ENCODE measurements around the gene SH2D2A.
A peak's percentile ranks its signal among the peaks of the same experiment; 100 is the strongest.

SH2D2A gene

DNA sequence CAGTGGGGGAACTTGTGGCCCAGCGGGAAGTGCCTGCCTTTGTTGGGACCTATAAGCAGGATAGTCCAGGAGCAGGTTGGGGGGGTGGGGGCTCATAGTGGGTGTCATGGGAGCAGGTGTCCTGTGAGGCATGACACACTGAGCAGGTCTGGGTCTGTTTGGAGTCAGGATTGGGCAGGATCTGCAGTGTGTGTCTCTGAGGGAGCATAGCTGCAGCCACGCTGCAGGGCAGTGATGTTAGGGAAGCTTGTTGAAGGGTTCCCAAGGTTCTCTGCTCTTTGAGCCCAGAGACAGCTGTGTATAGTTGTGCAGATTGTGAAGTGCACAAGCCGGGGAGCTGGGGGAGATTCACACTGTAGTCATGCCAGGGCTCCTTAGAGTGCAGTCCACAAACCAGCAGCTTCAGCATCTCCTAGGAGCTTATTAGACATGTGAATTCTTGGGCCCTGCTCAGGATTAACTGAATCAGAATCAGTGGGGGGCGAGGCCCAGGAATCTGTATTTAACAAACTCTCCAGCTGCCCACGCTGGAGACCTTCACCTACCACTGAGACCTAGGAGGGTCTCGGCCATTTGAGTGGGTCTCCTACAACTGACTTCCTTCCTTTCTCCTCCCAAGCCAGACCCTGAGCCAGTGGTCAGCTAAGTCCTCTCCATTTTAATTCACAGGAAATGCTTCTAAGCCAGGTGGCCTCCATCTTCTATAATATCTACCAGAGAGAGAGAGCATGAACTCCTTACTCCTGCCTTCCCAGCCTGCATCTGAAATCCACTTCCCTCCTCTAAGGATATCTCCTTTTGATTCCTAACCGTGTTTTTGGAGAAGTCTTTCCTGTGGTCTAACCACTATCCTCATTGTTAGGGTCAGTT lies 31.2 kb upstream of the SH2D2A start:
- no peak for DNase-seq

DNA sequence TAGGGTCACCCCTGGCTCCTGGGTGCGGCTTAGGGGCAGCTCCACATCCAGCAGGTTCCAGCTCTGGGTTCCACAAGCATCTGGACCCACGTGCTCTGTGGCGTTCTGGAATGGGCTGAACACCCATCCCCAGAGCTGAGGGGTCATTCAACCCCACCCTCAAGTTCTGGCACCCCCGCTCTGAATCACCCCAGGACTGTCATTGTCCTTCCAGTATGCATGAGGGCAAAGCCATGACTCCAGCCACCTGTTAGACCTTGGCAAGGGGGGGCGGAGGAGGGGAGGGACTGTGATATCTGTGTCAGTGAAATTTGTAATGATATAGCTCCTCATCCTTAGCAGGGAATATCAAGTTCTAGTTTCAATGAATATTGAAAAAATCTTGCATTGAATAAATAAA lies 30.0 kb upstream of the SH2D2A start:
- no peak for DNase-seq

DNA sequence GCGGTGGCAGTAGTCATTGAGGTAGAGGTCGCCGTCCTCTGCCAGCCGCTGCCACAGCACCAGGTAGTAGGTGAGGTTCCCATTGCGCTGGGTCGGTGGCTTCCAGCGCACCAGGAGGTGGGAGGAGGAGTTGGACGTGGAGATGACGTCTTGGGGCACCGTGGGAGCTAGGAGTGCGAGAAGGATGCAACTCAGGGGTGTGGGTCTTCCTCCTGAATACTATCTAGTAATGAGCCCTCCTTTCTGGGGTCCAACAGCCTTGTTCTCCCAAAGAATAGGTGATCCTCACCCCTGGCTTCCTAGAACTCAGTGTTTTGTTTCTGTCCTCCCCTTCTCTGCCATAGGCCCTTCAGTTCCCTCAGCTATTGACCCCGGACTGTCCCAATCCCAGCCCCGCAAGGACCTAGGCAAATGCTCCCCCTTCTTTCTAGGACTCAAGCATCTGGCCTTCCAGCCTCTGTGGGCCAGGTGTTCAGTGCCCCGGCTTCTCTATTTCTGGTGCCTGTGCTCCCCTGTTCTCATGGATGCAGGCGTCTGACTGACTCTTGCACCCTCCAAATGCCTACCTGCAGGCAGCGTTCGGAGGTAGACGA lies 29.4 kb upstream of the SH2D2A start:
- DNase-seq, result no peak

DNA sequence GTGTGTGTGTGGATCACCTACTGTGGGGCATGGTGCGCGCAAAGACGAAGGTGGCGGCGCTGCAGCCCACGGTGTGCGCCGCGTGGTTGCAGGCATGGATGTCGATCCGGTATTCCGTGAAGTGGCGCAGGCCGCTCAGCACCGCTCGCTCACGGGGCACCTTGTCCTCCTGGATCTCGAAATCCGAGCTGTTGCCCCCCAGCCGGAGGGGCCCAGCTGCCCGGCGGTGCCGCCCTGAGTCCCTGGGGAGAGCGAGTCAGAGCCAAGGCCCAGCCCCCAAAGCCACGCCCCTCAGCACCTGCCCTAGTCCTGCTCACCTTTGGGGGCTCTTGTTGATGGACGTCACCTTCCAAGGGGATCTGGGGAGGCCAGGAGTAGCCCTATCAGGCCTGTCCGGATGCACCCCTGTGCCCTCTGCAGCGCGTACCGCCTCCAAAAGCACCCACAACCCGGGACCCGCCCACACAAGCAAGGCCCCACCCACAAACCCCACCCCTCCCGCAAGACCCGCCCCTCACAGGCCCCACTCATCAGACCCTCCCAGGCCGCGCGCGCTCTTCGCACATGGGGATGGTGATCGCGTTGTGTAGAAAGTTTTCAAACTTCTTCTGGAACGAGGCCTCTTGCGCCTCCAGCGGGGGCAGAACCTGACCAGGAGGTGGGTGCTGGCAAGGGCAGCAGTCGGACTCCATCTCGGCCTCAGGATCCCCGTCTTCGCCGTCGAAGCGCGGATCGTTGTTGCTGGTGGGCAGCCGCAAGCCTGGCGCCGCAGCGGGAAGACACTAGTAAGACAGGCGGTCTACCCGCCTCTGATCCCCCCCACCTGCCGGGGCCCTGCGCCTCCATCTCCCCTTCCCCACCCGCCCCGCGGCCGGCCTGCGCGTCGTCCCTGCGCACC lies 28.7 kb upstream of the SH2D2A start:
- DNase-seq, result peak; percentile 76

DNA sequence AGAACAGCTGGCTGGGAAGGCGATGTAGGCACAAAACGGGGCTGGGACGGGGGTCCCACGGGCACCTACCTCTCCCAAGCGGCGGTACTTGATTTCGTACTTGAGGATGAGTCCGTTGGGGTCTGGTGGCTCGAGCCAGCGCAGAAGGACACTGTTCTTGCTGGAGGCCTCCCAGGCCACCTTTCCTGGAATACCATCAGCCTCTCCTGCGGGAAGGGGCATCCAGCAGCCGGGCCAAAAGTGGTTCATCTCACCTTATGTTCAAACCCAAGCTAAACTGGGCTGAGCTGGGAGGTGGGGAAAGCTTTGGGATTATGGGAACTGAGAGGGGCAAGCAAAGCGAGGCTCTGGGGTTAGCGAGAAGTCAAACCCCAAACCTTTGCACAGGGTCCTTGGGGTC lies 28.0 kb upstream of the SH2D2A start:
- DNase-seq, result no peak

DNA sequence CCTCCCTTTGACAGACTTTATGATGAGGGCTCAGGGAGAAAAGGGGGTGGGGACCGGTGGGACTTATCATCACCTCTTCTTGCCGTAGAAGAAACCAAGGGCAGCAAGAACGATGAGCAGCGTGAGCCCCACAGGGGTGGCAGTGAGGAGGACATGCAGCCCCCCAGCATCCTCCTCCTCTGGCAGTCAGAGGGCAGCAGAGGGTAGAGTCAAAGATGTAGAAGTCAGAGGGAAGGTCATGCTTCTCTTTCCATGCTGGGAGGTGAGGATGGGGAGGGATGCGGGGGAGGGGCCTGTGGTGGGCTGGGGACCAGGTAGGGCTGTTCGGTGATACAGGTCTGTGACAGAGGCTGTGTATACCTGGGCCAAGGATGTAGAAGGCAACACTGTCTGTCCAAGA lies 27.5 kb upstream of the SH2D2A start:
- no peak for DNase-seq

DNA sequence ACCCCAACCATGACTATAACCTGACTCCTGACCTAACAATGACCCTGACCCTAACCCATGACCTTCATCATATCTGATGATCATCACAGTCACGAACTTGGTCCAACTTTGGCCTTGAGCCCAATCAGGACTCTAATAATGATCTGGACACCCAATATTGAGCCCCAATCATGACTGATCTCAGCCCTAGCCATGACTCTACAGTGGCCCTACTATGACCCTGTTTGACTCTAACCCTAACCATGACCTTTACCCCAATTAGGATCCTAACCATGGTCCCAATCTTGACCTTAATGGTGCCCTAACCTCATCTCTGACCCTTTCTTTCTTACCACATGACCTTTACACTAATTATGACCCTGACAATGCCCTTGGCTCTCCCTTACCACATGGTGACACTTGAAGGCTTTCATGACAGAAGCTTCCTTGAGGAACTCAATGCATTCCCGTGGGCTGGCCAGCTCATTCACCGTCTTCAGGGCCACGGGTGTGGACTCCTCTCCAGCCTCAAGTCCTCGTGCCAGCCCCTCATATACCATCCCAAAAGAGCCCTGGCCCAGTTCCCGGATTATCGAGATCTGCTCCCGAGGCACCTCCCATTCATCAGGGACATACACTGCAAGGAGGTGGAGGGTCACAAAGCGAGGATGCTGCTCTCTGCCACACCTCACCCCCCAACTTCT lies 26.1 kb upstream of the SH2D2A start:
- DNase-seq, result no peak

DNA sequence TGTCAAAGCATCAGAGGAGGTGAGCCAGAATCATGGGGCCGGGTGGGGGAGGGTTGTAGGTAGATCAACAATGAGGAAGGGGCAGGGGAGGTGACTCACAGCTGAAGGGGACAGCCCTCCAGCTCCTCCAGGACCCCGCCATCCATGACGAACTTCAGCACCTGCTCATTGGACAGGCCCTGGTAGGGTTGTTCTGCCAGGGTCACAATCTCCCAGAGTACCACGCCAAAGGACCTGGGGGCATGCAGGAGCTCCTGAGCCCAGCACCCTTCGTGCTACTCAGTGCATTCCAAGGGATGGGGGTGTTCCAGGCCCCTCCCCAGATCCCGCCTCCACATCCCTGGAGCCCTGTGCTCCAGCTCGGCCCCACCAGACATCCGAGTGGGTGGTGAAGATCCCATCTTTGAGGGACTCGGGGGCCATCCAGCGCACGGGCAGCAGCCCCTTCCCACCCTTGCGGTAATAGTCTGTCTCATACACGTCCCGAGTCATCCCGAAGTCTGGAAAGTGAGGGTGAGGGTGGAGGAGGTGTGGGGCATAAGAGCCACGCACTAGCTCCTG lies 24.7 kb upstream of the SH2D2A start:
- no peak for DNase-seq

DNA sequence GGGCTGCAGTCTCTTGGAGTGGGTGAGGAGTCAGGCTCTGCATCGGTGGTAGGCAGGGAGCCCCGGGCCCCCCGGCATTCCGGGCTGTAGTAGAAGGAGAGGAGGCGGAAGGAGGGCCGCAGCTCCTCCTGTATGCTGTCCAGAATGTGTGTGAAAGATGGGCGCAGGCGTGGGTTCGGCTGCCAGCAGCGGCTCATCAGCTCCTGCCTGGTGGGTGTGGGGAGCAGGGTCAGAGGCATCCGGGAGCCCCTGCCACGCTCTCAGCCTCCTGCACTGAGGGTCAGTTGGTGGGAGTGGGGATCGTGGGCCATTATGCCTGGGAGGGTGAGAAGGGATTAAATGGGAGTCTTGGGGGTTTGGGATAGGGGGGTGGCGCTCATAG lies 24.2 kb upstream of the SH2D2A start:
- DNase-seq, result no peak

DNA sequence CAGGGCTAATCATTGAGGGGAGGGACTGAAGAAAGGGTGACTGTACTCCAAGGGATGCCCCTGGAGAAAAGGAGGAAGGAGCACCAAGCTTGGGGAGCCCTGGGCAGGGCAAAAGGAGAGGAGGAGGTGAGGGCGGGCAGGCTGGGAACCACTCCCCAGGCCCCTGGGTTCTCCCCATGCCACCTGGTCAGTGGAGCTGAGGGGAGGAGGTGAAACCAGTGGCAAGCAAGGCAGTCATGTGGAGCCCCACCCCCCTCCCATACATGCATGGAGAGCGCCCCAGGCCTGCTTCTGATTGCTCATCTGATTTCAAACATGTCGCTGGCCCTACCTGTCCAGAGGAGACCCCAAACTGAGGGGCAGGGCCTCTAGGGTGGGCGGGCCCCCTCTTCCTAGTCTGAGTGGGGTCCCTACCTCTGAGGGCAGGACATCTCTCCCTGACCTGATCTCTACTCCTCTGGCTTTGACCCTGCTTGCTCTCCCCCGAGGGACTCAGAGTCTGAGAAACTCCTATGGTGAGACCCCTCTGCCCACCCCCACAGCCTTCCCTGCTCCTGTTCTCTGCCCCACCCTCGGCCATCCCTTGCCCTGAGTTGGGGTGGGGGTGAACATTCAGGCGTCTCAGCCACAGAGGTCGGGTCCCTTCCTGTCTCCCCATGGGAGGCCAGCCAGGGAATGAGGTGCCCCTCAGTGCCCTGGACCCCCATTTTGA lies 23.7 kb upstream of the SH2D2A start:
- DNase-seq, result no peak

DNA sequence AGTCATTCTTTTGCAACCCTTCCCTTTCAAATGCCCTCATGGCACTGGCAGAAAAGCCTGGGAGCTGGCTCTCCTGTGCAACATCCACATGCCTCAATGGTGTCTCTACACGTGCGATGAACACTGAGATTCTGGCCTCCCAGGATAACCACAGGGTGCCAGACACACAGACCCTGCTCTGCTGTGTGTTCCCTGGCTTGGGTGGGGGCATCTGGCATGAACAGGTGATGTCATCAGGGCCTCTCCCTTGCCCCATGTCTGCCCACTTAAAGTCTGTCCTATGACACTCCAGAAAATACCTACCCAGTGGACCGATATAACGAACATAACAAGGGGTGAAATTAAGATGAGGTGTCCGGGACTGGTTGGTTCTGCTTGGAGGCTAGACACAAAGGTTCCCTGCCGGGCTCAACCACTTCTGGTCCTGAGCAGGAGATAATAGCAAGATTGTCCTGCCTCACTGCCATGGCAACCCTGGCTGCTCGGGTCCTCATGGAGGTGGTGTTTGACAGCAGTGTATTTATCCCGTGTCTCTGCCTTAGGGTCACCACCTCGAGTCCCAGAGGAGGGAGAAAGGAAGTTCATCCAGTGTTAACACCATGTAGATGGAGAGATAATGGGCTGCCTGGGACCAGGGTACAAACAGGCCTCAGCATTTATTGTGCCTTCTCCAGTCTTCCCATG lies 22.9 kb upstream of the SH2D2A start:
- DNase-seq, result no peak

DNA sequence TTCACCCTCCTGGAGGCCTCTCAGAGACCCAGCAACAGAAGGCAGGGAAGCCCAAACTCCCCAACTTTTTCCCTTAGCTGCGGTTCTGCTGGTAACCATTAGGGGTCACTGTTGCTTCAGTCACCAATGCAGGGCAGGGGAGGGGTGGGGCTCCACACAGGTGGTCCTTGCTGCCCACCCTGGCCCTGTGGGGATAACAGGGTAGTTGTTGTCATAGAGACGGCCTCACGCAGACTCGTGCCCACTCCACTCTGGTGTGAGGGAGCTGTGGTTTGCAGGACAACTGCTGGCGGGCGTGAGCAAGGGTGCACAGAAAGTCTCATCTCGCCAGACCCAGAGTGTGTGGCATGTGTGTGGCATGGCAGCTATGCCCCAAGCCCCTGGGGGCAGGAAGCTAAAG lies 22.3 kb upstream of the SH2D2A start:
- peak; percentile 82 for DNase-seq

DNA sequence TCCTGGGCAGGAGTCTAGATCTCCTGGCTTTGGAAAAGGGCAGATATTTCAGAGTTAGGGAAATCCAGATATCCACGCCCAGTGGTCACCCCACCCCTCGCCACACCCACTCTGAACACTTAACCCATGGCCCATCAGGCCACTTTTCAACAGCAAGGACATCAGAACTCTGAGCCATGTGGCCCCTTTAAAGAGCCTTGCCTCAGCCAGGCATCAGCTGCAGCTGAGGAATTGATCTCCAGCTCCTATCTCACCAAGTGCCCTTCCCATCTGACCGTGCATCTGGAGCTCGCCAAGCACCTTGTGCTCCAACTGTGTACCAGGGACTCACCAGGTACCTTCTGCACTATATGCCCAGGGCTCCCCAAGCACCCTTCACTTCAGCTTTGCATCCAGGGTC lies 20.2 kb upstream of the SH2D2A start:
- no peak for DNase-seq

DNA sequence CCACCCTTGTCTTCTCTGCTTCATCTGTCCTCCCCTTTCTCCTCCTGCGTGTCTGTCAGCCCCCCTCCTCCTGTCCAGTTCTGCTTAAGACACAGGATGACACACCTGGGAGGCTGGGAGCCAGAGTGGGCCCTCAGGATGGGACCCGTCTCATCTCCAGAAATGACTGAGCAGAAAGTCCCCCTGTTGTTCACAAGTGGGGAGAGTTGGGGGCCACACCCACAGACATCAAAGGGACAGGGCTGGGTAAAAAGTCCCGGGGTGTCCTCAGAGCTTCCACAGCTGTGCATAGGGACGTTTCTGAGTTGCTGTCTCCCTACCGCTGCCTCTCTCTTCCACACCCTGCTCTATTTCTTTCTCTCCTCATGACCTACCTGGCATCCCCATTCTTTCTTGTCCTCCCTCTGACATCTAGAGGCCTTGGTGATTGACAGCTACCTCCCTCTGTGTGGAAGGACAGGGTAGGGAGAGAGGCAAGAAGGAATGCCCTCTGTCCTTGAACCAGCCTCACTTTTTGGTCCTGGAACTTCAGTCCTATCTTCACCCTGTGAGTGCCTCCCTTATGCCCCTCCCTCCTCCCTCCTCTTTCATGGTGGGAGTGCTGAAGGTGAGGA lies 19.5 kb upstream of the SH2D2A start:
- DNase-seq, result no peak

DNA sequence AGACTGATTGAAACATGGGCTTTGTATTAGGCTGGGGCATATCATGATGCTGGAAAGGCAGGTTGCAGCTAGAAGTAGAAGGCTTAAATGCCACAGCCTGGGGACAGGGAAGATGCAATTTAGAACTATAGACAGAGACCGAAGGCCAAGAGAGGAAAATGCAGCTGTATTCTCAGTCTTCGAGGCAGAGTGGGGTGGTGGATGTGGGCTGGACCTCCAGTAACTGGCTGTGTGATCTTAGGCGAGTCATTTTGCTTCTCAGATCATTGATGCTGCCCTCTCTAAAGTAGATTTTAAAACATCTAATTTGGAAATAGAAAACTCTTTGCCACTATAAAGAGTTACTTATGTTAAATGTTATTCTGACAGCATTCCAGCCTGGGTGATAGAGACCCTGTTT lies 17.7 kb upstream of the SH2D2A start:
- DNase-seq, result no peak

DNA sequence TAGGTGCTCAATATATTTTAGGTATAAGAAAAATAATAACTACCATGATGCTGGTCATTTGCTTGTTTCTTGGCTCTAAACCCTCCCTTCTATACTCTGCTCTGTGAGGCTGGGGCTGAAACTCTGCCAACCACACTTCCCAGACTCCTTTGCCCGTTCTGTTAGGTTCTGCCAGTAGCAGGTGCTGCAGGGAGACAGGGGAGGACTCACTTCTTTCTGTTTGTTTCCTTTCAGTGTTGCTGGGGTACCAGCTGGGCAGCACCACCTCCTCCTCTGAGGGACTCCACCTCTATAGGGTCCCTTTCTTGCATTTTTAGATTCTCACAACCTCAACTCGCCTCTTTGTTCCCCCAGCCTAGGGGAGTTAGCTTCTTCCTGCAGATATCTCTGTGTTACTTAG lies 17.0 kb upstream of the SH2D2A start:
- no peak for DNase-seq

DNA sequence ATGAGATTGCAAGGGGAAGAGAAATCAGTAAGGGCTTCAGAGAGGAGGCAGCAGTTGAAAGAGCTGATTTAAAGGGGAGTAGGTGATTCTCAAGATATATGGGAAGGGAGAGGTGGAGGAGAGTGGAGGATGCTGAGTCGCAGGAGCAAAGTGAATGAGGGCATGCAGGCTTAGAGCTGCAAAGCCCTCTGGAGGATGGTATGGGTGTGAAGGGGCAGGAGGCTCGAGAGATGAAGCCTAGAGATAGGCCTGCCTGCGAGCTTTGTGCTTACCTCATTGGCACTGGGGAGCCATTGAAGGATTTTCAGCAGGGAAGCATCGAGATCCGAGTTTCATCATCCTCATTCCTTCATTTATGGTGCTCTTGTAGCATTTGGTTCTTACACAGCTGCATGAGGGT lies 15.8 kb upstream of the SH2D2A start:
- no peak for DNase-seq

DNA sequence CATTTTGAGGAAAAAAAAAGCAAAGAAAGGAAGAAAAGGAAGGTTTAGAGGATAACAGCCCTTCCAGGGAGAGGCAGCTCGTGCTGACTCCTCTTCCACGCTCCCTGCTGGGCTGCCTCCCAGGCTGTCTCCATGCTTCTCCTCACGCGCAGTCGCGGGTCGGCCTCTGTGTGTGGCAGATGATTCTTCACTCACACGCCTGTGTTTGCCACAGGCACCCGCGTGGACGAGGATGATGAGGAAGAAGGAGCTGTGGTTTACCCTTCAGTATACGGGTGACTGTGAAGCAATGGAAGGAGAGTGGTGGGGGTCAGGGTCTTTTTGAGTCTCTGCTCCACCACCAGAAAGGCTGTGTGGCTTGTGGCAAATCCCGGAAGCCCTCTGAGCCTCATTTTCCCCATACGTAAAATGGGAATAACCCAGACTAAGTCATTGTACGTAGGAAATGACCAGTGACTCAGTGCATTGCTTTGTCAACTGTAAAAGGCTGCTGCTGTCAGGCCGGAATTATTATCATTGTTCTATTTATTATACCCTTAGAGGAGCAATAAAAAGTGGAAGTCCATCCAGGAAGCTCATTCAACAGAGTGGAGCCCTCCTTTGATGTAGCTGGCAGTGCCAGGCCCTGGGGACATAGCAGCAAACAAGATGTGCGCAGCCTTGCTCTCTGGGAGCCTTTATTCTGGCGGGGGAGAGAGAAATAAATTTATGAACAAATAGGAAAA lies 11.9 kb upstream of the SH2D2A start:
- DNase-seq, result no peak

DNA sequence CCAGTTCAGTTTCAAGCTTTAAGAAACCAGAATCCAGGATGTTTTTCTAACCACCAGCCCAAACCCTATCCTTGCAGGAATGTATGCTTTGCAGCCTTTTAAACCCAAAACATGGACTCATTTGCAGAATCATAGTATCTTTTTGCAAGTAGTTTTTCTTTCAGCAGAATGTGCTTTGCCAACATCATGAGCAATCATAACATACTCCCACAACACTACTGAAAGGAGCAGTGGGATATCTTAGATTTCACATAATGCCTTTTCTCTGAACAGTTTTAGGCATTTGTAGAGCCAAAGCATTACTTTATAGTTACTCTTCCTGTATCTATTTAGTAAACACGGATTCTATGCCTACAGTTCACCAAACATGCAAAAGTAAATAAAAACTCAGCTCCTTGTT lies 10.0 kb upstream of the SH2D2A start:
- DNase-seq, result no peak

DNA sequence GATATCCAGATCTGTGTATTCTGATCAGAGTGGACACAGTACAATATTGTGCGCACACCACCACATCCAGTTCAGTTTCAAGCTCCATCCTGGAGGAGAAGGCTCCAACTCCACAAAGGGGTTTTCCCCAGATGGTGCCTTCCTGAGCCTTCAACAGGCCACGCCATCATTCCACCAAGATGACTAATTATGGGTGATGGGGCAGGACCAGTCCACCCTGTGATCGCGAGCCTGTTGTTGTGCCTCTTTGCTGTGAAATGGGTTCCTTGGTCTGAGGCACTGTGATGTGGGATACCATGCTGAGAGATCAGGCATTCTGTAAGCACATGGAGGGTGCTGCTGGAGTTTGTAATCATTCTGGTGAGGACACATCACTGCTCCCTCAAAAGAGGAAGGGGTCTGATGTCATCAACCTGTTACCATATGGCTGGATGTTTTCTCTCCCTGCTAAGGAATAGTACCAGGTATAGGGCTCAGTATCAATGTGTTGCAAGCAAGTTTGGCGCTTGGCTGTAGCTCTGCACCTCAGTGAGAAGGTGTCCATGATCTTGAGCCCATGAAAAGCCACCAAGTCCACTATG lies 6.7 kb upstream of the SH2D2A start:
- DNase-seq, result no peak
